Keratinocyte (primary cell): Measurements from ENCODE around the gene FNDC3A.

Experiments
- CTCF ChIP-seq, 3 experiments: IDR thresholded peaks in 1 of 3; conservative IDR thresholded peaks in 1 of 3; optimal IDR thresholded peaks in 1 of 3; 2 replicates in 2 of 3; 3 replicates in 1 of 3; pipeline versions ENCODE3 to v1.5.1; 2011; ENCODE audit warnings: low read length in 3 of 3, mild to moderate bottlenecking in 3 of 3, moderate library complexity in 2 of 3, control low read depth in 1 of 3, inconsistent platforms in 1 of 3; ENCODE audit not compliant: insufficient read depth in 2 of 3; ENCODE audit errors: extremely low read depth in 1 of 3
- EZH2 ChIP-seq: IDR thresholded peaks from one replicate; pipeline ENCODE4 v1.6.1; 2012; ENCODE audit warnings: inconsistent platforms, mild to moderate bottlenecking, low read length, moderate library complexity

GRCh38 chr13:49220856-49221589 lies 245.3 kb downstream of the FNDC3A start:
- TF ChIP-seq CTCF (optimal IDR thresholded peaks at IDR 0.05 in 1 of 3, IDR thresholded peaks at IDR 0.05 in 1 of 3, conservative IDR thresholded peaks at IDR 0.05 in 1 of 3; ENCODE audit: extremely low read depth in 1 of 3, insufficient read depth in 2 of 3, low read length in 3 of 3) (no peak), EZH2 (peak; percentile 23)
